GM12878 (cell line): ENCODE results near the gene SPRY2. TPM values are rescaled to one million over a fixed set of nuclear protein-coding genes. Genes with fewer than 3 reads are reported as not detected.
A peak's percentile ranks its signal among the peaks of the same experiment; 100 is the strongest.

Experiments used
- ATF7 ChIP-seq: fragments of 450-650 bp; IDR thresholded peaks from 2 replicates; pipeline ENCODE4 v1.6.1; 2016; ENCODE audit warnings: low read depth, mild to moderate bottlenecking
- CBFB ChIP-seq: IDR thresholded peaks from 2 replicates; pipeline ENCODE4 v1.6.1; 2016; ENCODE audit warnings: antibody characterized with exemption, low read depth
- CTCF ChIP-seq, 3 experiments: IDR thresholded peaks in 2 of 3; conservative IDR thresholded peaks in 1 of 3; 2 replicates each; pipeline ENCODE4 v1.5.1; 2011; ENCODE audit warnings: low read depth in 3 of 3, low read length in 3 of 3, mild to moderate bottlenecking in 3 of 3, control low read depth in 2 of 3, moderate library complexity in 2 of 3, inconsistent platforms in 1 of 3, mixed read lengths in 1 of 3; ENCODE audit not compliant: control insufficient read depth in 2 of 3, insufficient read depth in 1 of 3; ENCODE audit errors: extremely low read depth in 1 of 3
- EP300 ChIP-seq, 2 experiments: fragments of 150-350 bp in 1 of 2; IDR thresholded peaks; 2 replicates each; pipeline ENCODE4 v1.6.1; 2011 to 2012; ENCODE audit warnings: low read depth in 2 of 2, low read length in 2 of 2, borderline replicate concordance in 1 of 2, improper control_type of control experiment in 1 of 2, inconsistent platforms in 1 of 2; ENCODE audit not compliant: control insufficient read depth in 1 of 2
- IKZF1 ChIP-seq: fragments of 450-650 bp; conservative IDR thresholded peaks from 2 replicates; pipeline ENCODE4 v1.6.1; 2017; ENCODE audit warnings: antibody characterized with exemption, mild to moderate bottlenecking
- LARP7 ChIP-seq: fragments of 450-650 bp; IDR thresholded peaks from 2 replicates; pipeline ENCODE4 v1.6.1; 2017; ENCODE audit warnings: mild to moderate bottlenecking
- MAX ChIP-seq: IDR thresholded peaks from 2 replicates; pipeline ENCODE4 v1.6.1; 2012; ENCODE audit warnings: low read depth, low read length, improper control_type of control experiment
- NR2F1 ChIP-seq: fragments of 450-650 bp; conservative IDR thresholded peaks from 2 replicates; pipeline ENCODE4 v1.6.1; 2017; ENCODE audit warnings: mild to moderate bottlenecking
- POU2F2 ChIP-seq: IDR thresholded peaks from 3 replicates; pipeline ENCODE4 v1.6.1; 2011; ENCODE audit warnings: low read depth, mild to moderate bottlenecking, low read length, borderline replicate concordance
- RELB ChIP-seq: fragments of 450-650 bp; IDR thresholded peaks from 2 replicates; pipeline ENCODE4 v1.6.1; 2017; ENCODE audit warnings: low read depth, mild to moderate bottlenecking, moderate library complexity
- REST ChIP-seq: IDR thresholded peaks from 2 replicates; pipeline ENCODE4 v1.6.1; 2012; ENCODE audit warnings: mild to moderate bottlenecking, low read depth, low read length
- SMAD5 ChIP-seq: IDR thresholded peaks from 2 replicates; pipeline ENCODE4 v1.6.1; 2016; ENCODE audit warnings: antibody characterized with exemption, low read depth
- SMARCA5 ChIP-seq: fragments of 450-650 bp; IDR thresholded peaks from 2 replicates; pipeline ENCODE4 v1.6.1; 2017; ENCODE audit warnings: mild to moderate bottlenecking
- SPI1 ChIP-seq: IDR thresholded peaks from 2 replicates; pipeline ENCODE4 v1.6.1; 2011; ENCODE audit warnings: low read depth, mild to moderate bottlenecking, low read length, moderate library complexity, borderline replicate concordance; ENCODE audit not compliant: insufficient read depth
- TARDBP ChIP-seq: IDR thresholded peaks from 2 replicates; pipeline ENCODE4 v1.6.1; 2016; ENCODE audit warnings: borderline replicate concordance
- TCF3 ChIP-seq: IDR thresholded peaks from 2 replicates; pipeline ENCODE4 v1.6.1; 2012; ENCODE audit warnings: low read depth, mild to moderate bottlenecking, low read length, borderline replicate concordance; ENCODE audit not compliant: insufficient read depth
- ZNF622 ChIP-seq: fragments of 450-650 bp; IDR thresholded peaks from 2 replicates; pipeline ENCODE4 v1.6.1; 2017; ENCODE audit warnings: mild to moderate bottlenecking, inconsistent platforms
- ZNF687 ChIP-seq: fragments of 450-650 bp; IDR thresholded peaks from 2 replicates; pipeline ENCODE4 v1.6.1; 2017; ENCODE audit warnings: mild to moderate bottlenecking, moderate library complexity
- ZSCAN29 ChIP-seq: fragments of 450-650 bp; IDR thresholded peaks from 2 replicates; pipeline ENCODE4 v1.6.1; 2017; ENCODE audit warnings: mild to moderate bottlenecking, moderate library complexity
- polyA plus RNA-seq, 11 experiments: library from polyadenylated mRNA; depleted of rRNA in 4 of 11; unstranded in 6 of 11; stranded (reverse) in 5 of 11; fragments of >200 nt; fragmentation: Nextera tagmentation in 4 of 11; fragmentation: Illumina TruSeq in 1 of 11; extraction: Ambion mirVana in 4 of 11; extraction: Trizol in 1 of 11; gene quantifications; 1 replicate in 1 of 11; 2 replicates in 10 of 11; pipeline versions ENCODE4 v1.2.1 to v1.2.3, GENCODE V29; 2011 to 2016; ENCODE audit warnings: inconsistent platforms in 2 of 11, missing spikeins in 2 of 11, low read depth in 1 of 11
- total RNA-seq, 4 experiments: library from RNA; depleted of rRNA in 3 of 4; stranded (reverse); fragments of >200 nt in 3 of 4; fragmentation: Illumina TruSeq in 1 of 4; extraction: Trizol in 1 of 4; gene quantifications; 2 replicates each; pipeline versions ENCODE4 v1.2.1 to v1.2.3, GENCODE V29; 2013 to 2021

The SPRY2 gene
- total and polyA plus RNA-seq, 10 of the 15 experiments (the other 5 are each of a cell fraction or from before 2014, with no cell fraction given): 1.8 to 82.1 (median 9.2) TPM

GRCh38 chr13:80361883-80362327 lies 21.0 kb upstream of the SPRY2 start (continued):
- TF ChIP-seq SMAD5 (0 out of 2 replicates have a peak, but pooled peaks have one; percentile 27), EP300 (IDR thresholded peaks at IDR 0.05; ENCODE audit: borderline replicate concordance in 1 of 2, control insufficient read depth in 1 of 2, low read depth in 2 of 2, low read length in 2 of 2) (peak in 1 of 2 experiments; percentile 41; a peak in 1 of 4 replicates), ATF7 (peak; percentile 25; the same call in 1 of the 2 replicates), TCF3 (no peak), TARDBP (no peak), NR2F1 (0 out of 2 replicates have a peak, but pooled peaks have one; percentile 30), SMARCA5 (peak; percentile 91), POU2F2 (no peak), CBFB (no peak), REST (no peak), ZSCAN29 (peak; percentile 55; the same call in 1 of the 2 replicates), IKZF1 (peak; percentile 64; the same call in 1 of the 2 replicates), SPI1 (0 out of 2 replicates have a peak, but pooled peaks have one; percentile 15), LARP7 (0 out of 2 replicates have a peak, but pooled peaks have one; percentile 41), ZNF687 (peak; percentile 94), ZNF622 (no peak), CTCF (IDR thresholded peaks at IDR 0.05 in 2 of 3, conservative IDR thresholded peaks at IDR 0.05 in 1 of 3; ENCODE audit: control insufficient read depth in 2 of 3, extremely low read depth in 1 of 3, insufficient read depth in 1 of 3, low read depth in 3 of 3, low read length in 3 of 3) (peak in 2 of 3 experiments; percentile 29 to 35; a peak in 1 of 6 replicates), MAX (no peak), RELB (no peak)
